ENCODE measurements around the gene IGF1R.
"Not testable (repeated sequence)": the region's sequence is repeated elsewhere in the genome, so short reads cannot be mapped to it uniquely, and the experiment has no call there.

The IGF1R gene

DNA sequence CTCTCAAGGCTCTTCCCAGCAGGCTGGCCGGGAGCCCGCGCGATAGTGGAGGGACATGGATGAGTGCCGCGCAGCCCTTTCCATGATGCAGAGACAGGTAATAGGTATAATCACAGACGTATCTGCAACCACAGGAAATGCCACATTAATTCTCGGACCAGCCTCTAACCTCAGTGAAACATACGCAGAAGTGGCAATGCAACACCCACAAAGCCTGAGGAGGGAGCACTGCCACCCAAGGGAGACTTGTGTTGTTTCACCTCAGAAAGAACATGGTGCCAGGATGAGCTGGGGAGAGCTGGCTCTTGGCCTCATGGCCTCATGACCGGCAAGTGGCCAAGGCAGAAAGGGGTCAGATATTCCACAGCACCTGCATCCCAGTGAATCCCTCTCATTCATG lies 320.2 kb downstream of the IGF1R start:
- no peak for DNase-seq

DNA sequence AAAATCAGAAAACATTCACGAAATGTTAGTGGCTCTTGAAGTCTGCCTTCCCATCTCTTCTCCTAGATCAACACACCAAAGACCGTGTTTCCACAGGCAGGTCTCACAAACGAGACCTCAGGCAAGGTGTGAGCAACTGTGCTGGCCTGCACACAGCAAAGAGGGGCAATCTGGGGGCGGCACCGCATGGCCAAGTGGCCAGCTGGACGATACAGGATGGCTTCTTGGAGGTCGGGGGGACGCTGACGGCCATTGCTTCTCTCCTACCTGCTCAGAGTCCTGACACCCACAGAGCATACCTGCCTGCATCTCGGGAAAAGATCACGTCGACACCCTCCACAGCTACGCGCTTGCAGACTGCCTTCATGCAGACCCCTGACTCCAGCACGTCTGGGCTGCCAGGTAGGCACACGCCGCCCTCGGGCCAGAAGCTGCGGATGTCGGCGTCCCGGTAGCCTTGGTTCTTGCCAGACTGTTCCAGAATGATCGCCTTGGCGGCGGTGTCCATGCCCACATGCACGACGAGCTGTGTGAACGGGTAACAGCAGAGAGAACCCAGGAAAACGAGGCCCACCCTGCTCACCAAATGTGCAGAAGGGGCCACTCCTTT lies 320.9 kb downstream of the IGF1R start:
- DNase-seq, result no peak

- DNase-seq, result no peak
Observed at GRCh38 chr15:98970799-98971198, 322.5 kb downstream of the IGF1R start.

- no peak for DNase-seq
Observed at GRCh38 chr15:98976500-98976899, 328.2 kb downstream of the IGF1R start.

GRCh38 chr15:98977441-98977840 lies 329.1 kb downstream of the IGF1R start:
- DNase-seq, result no peak

DNA sequence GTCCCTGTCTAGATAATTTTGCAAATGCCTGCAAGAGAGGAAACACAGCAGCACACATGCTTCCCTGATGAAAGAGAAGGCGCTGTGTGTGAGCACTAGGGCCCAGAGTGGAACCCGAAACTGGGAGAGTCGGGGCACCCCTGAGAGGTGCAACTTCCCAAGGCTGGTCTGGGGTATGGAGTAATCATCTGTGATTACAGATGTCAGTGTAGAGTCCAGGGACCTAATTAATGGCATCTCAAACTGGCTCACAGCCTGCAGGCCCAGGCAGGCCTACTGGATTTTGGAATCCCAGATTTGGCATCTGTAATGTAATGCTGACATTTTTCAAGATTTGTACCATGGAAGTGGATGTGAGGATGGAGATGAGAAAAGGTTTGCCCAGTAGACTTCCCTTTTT lies 329.8 kb downstream of the IGF1R start:
- DNase-seq, result no peak

- no peak for DNase-seq
Observed at GRCh38 chr15:98980899-98981228, 332.5 kb downstream of the IGF1R start.

DNA sequence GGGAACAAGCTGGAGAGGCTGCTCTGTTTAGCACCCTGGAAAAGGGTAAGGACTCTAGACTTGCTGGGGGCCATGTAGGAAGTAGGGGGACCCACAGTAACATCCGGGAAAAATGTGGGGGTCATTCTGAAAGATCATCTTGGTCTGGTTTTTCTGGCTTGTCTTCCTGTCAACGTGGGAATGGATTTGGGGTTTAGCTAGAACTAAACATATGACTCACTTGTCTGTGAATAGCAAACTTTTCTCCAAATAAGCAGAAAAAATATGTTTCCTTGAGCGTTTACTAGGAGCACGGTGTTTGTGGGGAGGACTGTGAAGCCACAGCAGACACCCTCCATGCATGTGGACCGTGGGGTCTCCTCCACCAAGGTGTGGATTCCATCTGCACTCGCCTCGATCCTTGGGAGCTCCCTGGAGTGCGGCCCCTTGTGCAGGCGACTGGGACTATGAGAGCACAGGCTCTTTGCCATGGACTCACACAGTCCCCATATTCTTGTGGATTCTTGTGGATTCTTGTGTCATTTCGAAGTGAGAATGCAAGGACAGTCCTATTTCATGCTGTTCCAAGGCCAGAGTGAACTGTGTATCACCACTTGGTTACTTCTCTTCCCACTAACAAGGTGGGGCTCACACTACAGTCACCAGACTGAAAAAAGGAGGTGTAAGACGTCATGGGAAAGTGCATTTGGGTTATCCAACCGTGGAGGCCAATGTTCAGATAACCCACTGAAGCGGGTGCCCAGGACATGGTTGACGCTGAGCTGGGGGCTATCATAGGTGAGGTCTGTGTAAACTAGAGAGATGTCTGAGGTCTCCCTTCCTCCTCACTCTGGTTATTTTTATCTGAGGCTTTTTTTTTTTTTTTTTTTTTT lies 333.7 kb downstream of the IGF1R start:
- DNase-seq, result no peak

DNA sequence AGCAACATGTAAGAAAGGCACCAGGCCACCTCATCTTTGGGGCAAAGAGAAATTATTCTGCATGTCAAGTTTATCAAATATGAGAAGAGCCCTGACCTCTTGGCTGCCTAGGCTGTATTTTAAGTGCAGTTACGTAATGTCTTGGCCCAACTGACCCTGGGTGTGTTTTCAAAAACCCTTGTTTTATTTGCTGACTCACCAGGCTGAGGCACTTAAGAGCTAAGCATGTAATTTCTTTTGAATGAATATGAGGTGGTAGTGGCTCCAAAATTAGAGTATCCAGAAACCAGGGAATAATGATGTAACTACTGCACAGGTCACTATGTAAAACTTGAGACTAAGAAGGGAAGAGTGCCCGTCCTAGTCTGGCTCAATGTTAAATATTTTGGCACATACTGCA lies 335.0 kb downstream of the IGF1R start:
- DNase-seq, result no peak

DNA sequence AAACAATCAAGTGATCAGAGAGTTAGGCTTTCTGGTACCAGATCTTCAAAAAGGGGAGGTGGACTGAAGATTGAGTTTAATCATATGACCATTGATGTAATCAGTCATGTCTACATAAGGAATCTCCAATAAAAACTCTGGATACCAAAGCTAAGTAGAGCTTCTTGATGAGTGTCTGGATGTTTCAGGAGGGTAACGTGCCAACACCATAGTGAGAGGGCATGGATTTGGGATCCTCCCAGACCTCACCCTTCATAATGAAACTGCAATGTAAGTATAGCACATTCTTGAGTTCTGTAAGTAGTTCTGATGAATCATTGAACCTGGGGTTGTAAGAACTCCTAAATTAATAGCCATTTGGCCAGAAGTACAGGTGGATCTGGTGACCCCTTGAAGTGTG lies 337.9 kb downstream of the IGF1R start:
- DNase-seq, result no peak

DNA sequence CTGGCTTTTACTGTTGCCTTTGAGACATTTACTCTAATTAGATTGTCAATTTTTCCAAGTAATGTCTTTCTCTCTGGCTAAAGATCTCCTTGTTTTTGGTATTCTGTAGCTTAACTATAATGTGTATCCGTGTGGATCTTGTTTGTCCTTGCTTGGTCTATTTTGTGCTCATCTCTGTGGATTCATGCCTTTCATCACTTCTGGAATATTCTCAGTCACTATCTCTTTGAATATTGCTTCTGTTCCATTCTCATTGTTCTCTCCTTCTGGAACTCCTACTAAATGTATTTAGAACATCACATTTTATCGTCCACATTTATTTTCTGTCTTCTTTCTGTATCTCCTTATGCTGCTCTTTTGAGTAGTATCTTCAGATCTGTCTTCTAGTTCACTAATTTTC lies 346.6 kb downstream of the IGF1R start:
- DNase-seq, result no peak

DNA sequence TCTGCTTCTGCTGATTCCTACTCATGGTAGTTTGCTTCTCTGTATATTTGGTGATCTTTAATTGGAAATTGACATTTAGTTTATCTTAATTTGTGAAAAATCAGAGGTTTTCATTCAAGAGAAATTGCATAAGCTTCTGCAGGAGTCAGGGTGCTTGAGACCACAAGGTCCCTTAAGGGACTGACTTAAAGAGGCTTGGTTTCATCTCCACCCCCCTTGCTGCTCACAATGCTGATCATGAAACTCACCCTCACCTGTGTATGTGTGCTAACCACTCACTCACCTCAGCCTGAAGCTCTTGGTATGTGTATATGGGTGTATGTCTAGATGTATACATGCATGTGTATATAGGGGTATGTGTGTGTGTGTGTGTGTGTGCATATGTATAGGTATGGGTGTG lies 347.8 kb downstream of the IGF1R start:
- DNase-seq, result no peak

- no peak for DNase-seq
Observed at GRCh38 chr15:98996624-98997023, 348.3 kb downstream of the IGF1R start.

- DNase-seq, result no peak
Observed at GRCh38 chr15:98997312-98997711, 349.0 kb downstream of the IGF1R start.

DNA sequence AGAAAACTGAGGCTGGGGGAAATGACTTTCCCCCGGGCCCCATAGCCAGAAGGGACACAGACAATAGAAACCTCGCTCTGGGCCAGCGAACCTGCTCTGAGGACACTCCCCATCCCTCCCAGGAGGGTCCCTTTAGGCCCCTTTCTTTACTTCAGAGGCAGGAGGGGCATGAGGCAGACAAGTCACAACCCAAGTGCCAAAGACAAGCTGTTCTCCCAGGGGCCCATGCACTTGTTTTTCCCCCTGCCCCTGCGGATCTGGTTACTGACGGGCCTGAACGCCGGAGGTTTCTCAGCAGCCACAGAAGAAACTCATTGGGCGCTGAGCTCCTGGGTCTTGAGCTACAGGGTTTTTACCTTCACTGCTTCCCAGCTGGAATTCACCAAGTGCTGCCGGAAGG lies 349.4 kb downstream of the IGF1R start:
- no peak for DNase-seq

DNA sequence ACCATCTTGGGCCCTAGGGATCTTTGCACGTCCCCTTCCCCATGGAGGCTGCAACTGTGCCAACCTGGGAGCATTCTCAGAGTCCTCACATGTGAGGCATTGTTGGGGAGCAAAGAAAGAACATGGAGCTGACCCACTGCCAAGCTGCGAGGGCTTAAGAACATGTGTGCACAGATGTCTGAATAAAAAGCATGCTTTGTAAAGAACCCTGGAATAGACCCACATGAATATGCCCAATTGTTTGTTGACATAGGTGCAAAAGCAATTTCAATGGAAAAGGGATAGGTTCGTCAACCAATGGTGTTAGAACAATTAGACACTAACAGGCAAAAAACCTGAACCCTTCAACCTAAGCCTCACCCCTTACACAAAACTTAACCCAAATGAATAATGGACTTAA lies 349.9 kb downstream of the IGF1R start:
- DNase-seq, result no peak

DNA sequence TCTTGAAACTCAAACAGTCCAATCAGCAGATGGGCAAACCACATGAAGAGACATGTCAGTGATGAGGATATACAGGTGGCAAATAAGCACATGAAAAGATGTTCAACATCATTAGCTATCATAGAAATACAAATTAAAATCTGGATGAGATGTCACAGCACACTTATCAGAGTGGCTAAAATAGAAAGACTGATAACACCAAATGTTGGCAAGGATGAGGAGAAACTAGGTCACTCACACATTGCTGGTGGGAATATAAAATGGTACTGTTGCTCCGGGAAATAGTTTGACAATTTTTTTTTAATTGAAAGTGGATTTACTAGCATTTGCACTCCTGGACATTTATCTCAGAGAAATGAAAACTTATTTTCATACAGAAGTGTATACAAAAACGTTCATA lies 350.9 kb downstream of the IGF1R start:
- DNase-seq, result no peak

DNA sequence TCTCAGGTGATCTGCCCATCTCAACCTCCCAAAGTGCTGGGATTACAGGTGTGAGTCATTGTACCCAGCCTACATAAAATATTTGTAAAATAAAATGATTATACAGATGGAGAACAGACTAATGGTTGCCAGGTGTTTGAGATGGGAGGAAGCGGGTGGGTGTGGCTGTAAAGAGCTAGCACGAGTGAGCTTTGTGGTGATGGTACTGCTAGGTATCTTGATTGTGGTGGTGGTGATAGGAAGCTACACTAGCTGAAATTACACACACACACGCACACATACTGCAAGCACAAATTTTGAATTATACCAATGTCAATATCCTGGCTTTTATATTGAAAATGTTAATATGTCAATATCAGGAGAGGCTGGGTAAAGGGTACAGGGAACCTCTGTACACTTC lies 353.9 kb downstream of the IGF1R start:
- no peak for DNase-seq

DNA sequence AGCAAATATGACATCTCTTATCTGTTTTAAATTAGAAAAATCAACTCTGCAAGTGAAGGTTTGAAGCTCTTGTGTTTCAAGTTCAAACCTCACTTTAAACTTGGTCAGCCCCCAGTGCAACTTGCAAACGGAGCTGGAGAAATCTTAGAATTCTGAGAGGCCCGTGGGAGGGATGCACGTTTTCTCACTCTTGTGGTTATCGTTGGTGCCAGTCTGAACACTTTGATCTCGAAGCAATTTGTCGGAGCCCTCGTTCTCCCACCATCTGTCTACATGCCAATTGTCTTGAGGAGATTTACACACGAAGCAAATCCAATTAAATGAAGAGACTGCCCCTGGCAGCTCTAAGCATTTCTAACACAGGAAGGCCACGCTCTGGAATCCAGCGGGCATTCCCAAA lies 355.0 kb downstream of the IGF1R start:
- not testable (repeated sequence) for DNase-seq

GRCh38 chr15:99004998-99005974 lies 356.9 kb downstream of the IGF1R start:
- not testable (repeated sequence) for DNase-seq

- no peak for DNase-seq
Observed at GRCh38 chr15:99006146-99006545, 357.8 kb downstream of the IGF1R start.

GRCh38 chr15:99006904-99007495 lies 358.7 kb downstream of the IGF1R start:
- no peak for DNase-seq

GRCh38 chr15:99009741-99010330 lies 361.5 kb downstream of the IGF1R start:
- no peak for DNase-seq
